Measurements from ENCODE around the gene CFAP61.

Gene CFAP61

DNA sequence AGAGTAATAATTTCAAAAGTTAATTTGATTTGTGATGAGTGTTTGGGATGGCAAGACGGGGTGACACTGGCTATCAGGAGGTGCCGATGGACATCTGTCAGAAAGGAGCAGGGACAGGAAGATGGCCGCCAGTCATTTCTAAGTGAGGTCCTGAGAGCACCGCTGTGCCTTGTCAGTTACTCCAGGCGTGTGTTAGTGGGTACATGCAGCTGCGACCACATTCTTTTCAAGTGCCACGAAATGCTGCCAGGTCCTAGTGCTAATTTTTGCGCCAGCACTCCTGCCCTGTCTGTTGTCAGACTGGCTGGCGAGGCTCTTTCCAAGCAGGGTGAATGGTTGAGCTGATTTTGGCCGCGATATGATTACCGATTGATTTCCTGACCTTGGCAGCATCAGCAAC, 251.0 kb downstream of the CFAP61 start (continued):
- no peak for TF ChIP-seq ZNF701 (tag by site-specific recombination; IDR thresholded peaks at IDR 0.05)
- no peak for TF ChIP-seq ZNF274 (IDR thresholded peaks at IDR 0.05; ENCODE audit: low read length)
- no peak for TF ChIP-seq ZNF274 (tag by site-specific recombination; IDR thresholded peaks at IDR 0.05; ENCODE audit: borderline replicate concordance)
- TF ChIP-seq ZSCAN23 (tag by site-specific recombination; IDR thresholded peaks at IDR 0.05), result no peak

- Histone ChIP-seq H3K9me3 (ENCODE audit: control insufficient read depth, insufficient read depth, low read depth, low read length) (no peaks in the 10 kb centered on the region), H3K36me3 (ENCODE audit: control insufficient read depth in 2 of 2, insufficient read depth in 1 of 2, low read length in 2 of 2) (no peaks in the 10 kb centered on the region), H3K27ac (ENCODE audit: extremely low read depth, low read depth, low read length) (no peak overlapping the region), H3K4me1 (ENCODE audit: control insufficient read depth, insufficient read depth, low read length) (no peaks in the 10 kb centered on the region), H3K4me3 (ENCODE audit: low read depth, low read length) (no peak overlapping the region)
- POLR2A ChIA-PET, result no interaction called here
- CTCF ChIA-PET, result no interaction called here
- TF ChIP-seq GFI1B (tag by site-specific recombination; IDR thresholded peaks at IDR 0.05), result no peak
- TF ChIP-seq ZEB2 (tag by site-specific recombination; IDR thresholded peaks at IDR 0.05), result no peak
- TF ChIP-seq ZNF792 (tag by site-specific recombination; IDR thresholded peaks at IDR 0.05), result no peak
- TF ChIP-seq ZNF629 (tag by site-specific recombination; IDR thresholded peaks at IDR 0.05), result no peak
- TF ChIP-seq ZNF23 (tag by site-specific recombination; IDR thresholded peaks at IDR 0.05; ENCODE audit: borderline replicate concordance), result no peak
- no peak for TF ChIP-seq OSR2 (tag by site-specific recombination; IDR thresholded peaks at IDR 0.05)
- no peak for TF ChIP-seq ZNF596 (tag by site-specific recombination; IDR thresholded peaks at IDR 0.05)
- no peak for TF ChIP-seq KLF17 (tag by site-specific recombination; IDR thresholded peaks at IDR 0.05)
- TF ChIP-seq ZBTB11 (tag by site-specific recombination; conservative IDR thresholded peaks at IDR 0.05; ENCODE audit: low read depth), result no peak
- no peak for TF ChIP-seq PRDM1 (tag by site-specific recombination; IDR thresholded peaks at IDR 0.05)
- TF ChIP-seq ZNF266 (tag by site-specific recombination; IDR thresholded peaks at IDR 0.05; ENCODE audit: low read depth), result no peak
- no peak for TF ChIP-seq ZNF26 (tag by site-specific recombination; IDR thresholded peaks at IDR 0.05)
- no peak for TF ChIP-seq SCRT2 (tag by site-specific recombination; IDR thresholded peaks at IDR 0.05)
- no peak for TF ChIP-seq ZNF211 (tag by site-specific recombination; IDR thresholded peaks at IDR 0.05; ENCODE audit: low read depth)
- no peak for TF ChIP-seq ZNF354C (tag by site-specific recombination; IDR thresholded peaks at IDR 0.05; ENCODE audit: borderline replicate concordance, low read depth)
- no peak for TF ChIP-seq ZNF391 (tag by site-specific recombination; IDR thresholded peaks at IDR 0.05; ENCODE audit: borderline replicate concordance, low read depth)
- TF ChIP-seq ZNF654 (tag by site-specific recombination; IDR thresholded peaks at IDR 0.05; ENCODE audit: low read depth), result no peak
- no peak for TF ChIP-seq ZNF677 (tag by site-specific recombination; IDR thresholded peaks at IDR 0.05)
These were observed 251.4 kb downstream of the CFAP61 start for GRCh38 chr20:20303742-20304141.
